HEK293T (cell line): ENCODE data around the gene RNF148.

Source experiments
- BHLHE40 ChIP-seq: fragments of 450-650 bp; IDR thresholded peaks from 2 replicates; pipeline ENCODE4 v1.6.1; 2016; ENCODE audit warnings: mild to moderate bottlenecking, moderate library complexity, borderline replicate concordance
- ELF4 ChIP-seq: fragments of 450-650 bp; IDR thresholded peaks from 2 replicates; pipeline ENCODE4 v1.6.1; 2017; ENCODE audit warnings: antibody characterized with exemption
- FOXA1 ChIP-seq: fragments of 450-650 bp; IDR thresholded peaks from 2 replicates; pipeline ENCODE4 v1.6.1; 2016; ENCODE audit warnings: mild to moderate bottlenecking
- FOXM1 ChIP-seq: fragments of 450-650 bp; IDR thresholded peaks from 2 replicates; pipeline ENCODE4 v1.6.1; 2017; ENCODE audit warnings: mild to moderate bottlenecking, borderline replicate concordance
- HDGF ChIP-seq: fragments of 450-650 bp; IDR thresholded peaks from 2 replicates; pipeline ENCODE4 v1.6.1; 2017; ENCODE audit warnings: antibody characterized with exemption, borderline replicate concordance
- L3MBTL2 ChIP-seq: fragments of 450-650 bp; conservative IDR thresholded peaks from 2 replicates; pipeline ENCODE4 v1.6.1; 2016; ENCODE audit warnings: mild to moderate bottlenecking
- SP1 ChIP-seq: fragments of 450-650 bp; IDR thresholded peaks from 2 replicates; pipeline ENCODE4 v1.6.1; 2017
- TARDBP ChIP-seq: fragments of 450-650 bp; IDR thresholded peaks from 2 replicates; pipeline ENCODE4 v1.6.1; 2016

DNA sequence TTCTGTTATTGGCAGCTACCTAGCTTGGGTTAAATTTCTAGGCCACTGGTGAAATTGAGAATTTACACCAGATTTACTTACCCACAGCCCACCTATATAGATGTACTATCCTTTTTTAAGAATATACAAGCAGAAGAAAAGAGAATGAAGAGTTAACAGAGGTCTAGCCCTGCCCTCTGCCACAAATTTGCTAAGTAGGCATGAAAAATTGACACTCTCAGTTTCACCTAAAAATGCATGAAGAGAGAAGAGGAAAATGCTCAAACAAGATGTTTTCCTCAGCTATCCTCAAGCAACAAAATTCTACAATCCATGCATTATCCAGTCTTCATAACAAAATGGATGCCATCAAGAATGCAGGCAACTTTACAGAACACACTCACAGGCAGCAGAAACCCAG, 24.6 kb upstream of the RNF148 start:
- TF ChIP-seq FOXM1, result no peak
- TF ChIP-seq BHLHE40, result no peak
- no peak for TF ChIP-seq SP1
- no peak for TF ChIP-seq L3MBTL2
- TF ChIP-seq FOXA1, result no peak
- TF ChIP-seq TARDBP, result no peak
- no peak for TF ChIP-seq HDGF
- no peak for TF ChIP-seq ELF4
